Pancreas (tissue), 10 donors: ENCODE results near the gene CCBE1. TPM values are rescaled to one million over a fixed set of nuclear protein-coding genes. Genes with fewer than 3 reads are reported as not detected.

Experiments used
- ATAC-seq, 4 donors: fragments of 200-7000 bp; cut with Tn5 transposase; one replicate each; pipeline versions ENCODE4 v1.8.0 to v1.9.1; 2020; ENCODE audit warnings: mild to moderate bottlenecking in 4 of 4, moderate library complexity in 4 of 4
- DNase-seq, 6 donors: peaks; one replicate each; pipeline ENCODE4 v3.0.0-alpha.2; 2020
- FAIRE-seq: peaks from 2 replicates; lab custom pipeline; 2012; peaks lifted over from hg19 to GRCh38; lab: Jason Lieb, UNC
- H3K27ac ChIP-seq, 4 donors: fragments of 200-600 bp; sonication (generic); 1 replicate in 3 of 4; 2 replicates in 1 of 4; pipeline versions ENCODE4 v1.5.0 to v1.8.0; 2020
- H3K27me3 ChIP-seq, 4 donors: fragments of 200-600 bp; one replicate each; pipeline ENCODE4 v1.8.0; 2021
- H3K36me3 ChIP-seq, 3 donors: fragments of 200-600 bp; sonication (generic) in 1 of 3; one replicate each; pipeline versions ENCODE4 v1.5.0 to v1.8.0; 2020 to 2021
- H3K4me1 ChIP-seq, 3 donors: fragments of 200-600 bp; one replicate each; pipeline ENCODE4 v1.8.0; 2021
- H3K4me3 ChIP-seq, 4 donors: fragments of 200-600 bp; sonication (generic) in 2 of 4; one replicate each; pipeline versions ENCODE4 v1.5.0 to v1.8.0; 2020 to 2021
- H3K9me3 ChIP-seq, 4 donors: fragments of 200-600 bp; one replicate each; pipeline ENCODE4 v1.8.0; 2021
- WGBS, 2 donors: extraction: QIAGEN DNeasy Blood & Tissue Kit; methylation state at CpG; one replicate each; pipeline ENCODE4 v1.1.7; 2013; 5-methylcytosine and 5-hydroxymethylcytosine counted together
- intact Hi-C, 3 donors: fragments of 100-400 bp; cut with DNase I; formaldehyde crosslinking; loops; one replicate each; pipeline versions ENCODE4 v1.11.1 to v1.14.2; 2022
- polyA plus RNA-seq, 2 donors: library from polyadenylated mRNA; stranded (reverse); fragments of 200-250 nt; gene quantifications; one replicate each; pipeline ENCODE4 v1.2.3, GENCODE V29; 2013
- total RNA-seq, 6 donors: library from RNA; stranded (reverse); fragmentation: NEBNext Ultra II Directional in 4 of 6; extraction: Animal tissue kit (Norgen Biotek cat#: 25700) in 4 of 6; gene quantifications; one replicate each; pipeline versions ENCODE4 v1.2.1 to v1.2.4, GENCODE V29; 2021 to 2023
- TF ChIP-seq, protein P1 (sequence below), 4 donors: fragments of 200-600 bp; sonication (generic) in 3 of 4; IDR thresholded peaks; one replicate each; pipeline versions ENCODE4 v1.5.0 to v1.8.0; 2021; ENCODE audit warnings: antibody characterized with exemption in 4 of 4
- donor health status: healthy with polysubstance abuse.
- donor health status: DM: no; HTN: no; CAD: no; lungs with moderate emphysema.
- donor health status: DM: no; HTN: no; CAD: no.
- donor health status: control.
- donor health status: control.
- donor health status: Bipolar disorder and iron deficiency.
- donor health status: DM: yes; HTN: yes; CAD: no.
- donor health status: DM: no; HTN: no; CAD: no.
- donor health status: DM: no; HTN: no; CAD: no.
- donor health status: DM: yes; HTN: yes; CAD: no.

The CCBE1 gene
- total and polyA plus RNA-seq, 8 donors, result 0.08 to 1.5 (median 0.59) TPM

- no peak for ATAC-seq
- WGBS, 2 donors, result 76 to 90% methylated on average over 3 of the region's 3 CpGs
- H3K36me3 ChIP-seq, result no peaks in the 10 kb centered on the region
- no peak overlapping the region for H3K4me3 ChIP-seq
- FAIRE-seq, result no peak
- DNase-seq, result no peak
- no peaks in the 10 kb centered on the region for H3K9me3 ChIP-seq
- no peaks in the 10 kb centered on the region for H3K27me3 ChIP-seq
- TF ChIP-seq, protein P1, sequence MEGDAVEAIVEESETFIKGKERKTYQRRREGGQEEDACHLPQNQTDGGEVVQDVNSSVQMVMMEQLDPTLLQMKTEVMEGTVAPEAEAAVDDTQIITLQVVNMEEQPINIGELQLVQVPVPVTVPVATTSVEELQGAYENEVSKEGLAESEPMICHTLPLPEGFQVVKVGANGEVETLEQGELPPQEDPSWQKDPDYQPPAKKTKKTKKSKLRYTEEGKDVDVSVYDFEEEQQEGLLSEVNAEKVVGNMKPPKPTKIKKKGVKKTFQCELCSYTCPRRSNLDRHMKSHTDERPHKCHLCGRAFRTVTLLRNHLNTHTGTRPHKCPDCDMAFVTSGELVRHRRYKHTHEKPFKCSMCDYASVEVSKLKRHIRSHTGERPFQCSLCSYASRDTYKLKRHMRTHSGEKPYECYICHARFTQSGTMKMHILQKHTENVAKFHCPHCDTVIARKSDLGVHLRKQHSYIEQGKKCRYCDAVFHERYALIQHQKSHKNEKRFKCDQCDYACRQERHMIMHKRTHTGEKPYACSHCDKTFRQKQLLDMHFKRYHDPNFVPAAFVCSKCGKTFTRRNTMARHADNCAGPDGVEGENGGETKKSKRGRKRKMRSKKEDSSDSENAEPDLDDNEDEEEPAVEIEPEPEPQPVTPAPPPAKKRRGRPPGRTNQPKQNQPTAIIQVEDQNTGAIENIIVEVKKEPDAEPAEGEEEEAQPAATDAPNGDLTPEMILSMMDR (IDR thresholded peaks at IDR 0.05), result no peak
- H3K27ac ChIP-seq, result no peak overlapping the region
- H3K4me1 ChIP-seq, result no peaks in the 10 kb centered on the region
- intact Hi-C loops, result no loop called here
Measured at GRCh38 chr18:59466980-59467379, 230.2 kb downstream of the CCBE1 start.

DNA sequence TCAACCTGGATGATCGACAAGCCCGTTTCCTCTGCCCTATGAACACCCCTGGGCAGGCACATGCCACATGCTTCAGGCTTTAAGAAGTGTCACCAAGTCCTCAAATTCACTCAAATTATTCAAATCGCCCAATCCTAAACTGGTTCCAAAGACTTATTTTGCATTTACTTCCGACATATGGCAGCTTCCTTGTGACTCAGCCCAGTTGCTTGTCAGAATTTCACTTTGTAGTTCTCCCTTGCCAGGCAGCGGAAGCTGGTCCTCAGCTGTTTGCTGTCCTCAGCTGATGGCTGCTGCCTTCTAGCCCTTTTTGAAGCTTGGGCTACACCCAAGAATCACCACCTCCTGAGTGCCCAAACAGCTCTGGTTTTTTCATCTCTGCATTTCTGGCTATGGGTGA is 232.7 kb downstream of the CCBE1 start:
- intact Hi-C loops, result no loop called here

GRCh38 chr18:59461171-59461570 is 236.1 kb downstream of the CCBE1 start:
- intact Hi-C loops, result no loop called here
- 77 to 89% methylated on average over 3 of the region's 3 CpGs for WGBS, 2 donors
- no peak for DNase-seq
- Histone ChIP-seq H3K9me3 (no peaks in the 10 kb centered on the region), H3K4me1 (peaks cover 0 to 5% (median 3%) of the 10 kb centered on the region in 3 donors), H3K27me3 (no peaks in the 10 kb centered on the region), H3K4me3 (no peak overlapping the region), H3K27ac (no peak overlapping the region), H3K36me3 (no peaks in the 10 kb centered on the region)
- no peak for ATAC-seq
- FAIRE-seq, result no peak
- TF ChIP-seq, protein P1 (IDR thresholded peaks at IDR 0.05), result no peak

More for the DNA sequence above, 232.7 kb downstream of the CCBE1 start:
- no peaks in the 10 kb centered on the region for H3K27me3 ChIP-seq
- no peak overlapping the region for H3K27ac ChIP-seq
- no peak overlapping the region for H3K4me3 ChIP-seq
- TF ChIP-seq, protein P1 (IDR thresholded peaks at IDR 0.05), result no peak
- H3K9me3 ChIP-seq, result no peaks in the 10 kb centered on the region
- no peak for ATAC-seq
- H3K4me1 ChIP-seq, result peaks cover 0 to 4% (median 3%) of the 10 kb centered on the region in 3 donors
- FAIRE-seq, result no peak
- no peaks in the 10 kb centered on the region for H3K36me3 ChIP-seq
- WGBS, 2 donors, result 71 to 90% methylated on average over 5 of the region's 5 CpGs
- DNase-seq, result no peak

- FAIRE-seq, result no peak
- H3K27me3 ChIP-seq, result no peaks in the 10 kb centered on the region
- TF ChIP-seq, protein P1 (IDR thresholded peaks at IDR 0.05), result no peak
- intact Hi-C loops, result no loop called here
- 21 to 41% methylated on average over 1 of the region's 1 CpG for WGBS, 2 donors
- no peak overlapping the region for H3K27ac ChIP-seq
- no peak overlapping the region for H3K4me3 ChIP-seq
- no peak for DNase-seq
- H3K4me1 ChIP-seq, result peaks cover 0 to 5% (median 3%) of the 10 kb centered on the region in 3 donors
- no peaks in the 10 kb centered on the region for H3K36me3 ChIP-seq
- no peaks in the 10 kb centered on the region for H3K9me3 ChIP-seq
- ATAC-seq, result peak; percentile 12 to 43 (median 30)
Measured at GRCh38 chr18:59460072-59460420, 237.2 kb downstream of the CCBE1 start.

GRCh38 chr18:59459369-59460071 is 237.7 kb downstream of the CCBE1 start:
- intact Hi-C loops, result loop anchor here in 2 of 3 donors (5.0 to 10.0 kb wide), 3 partner anchors 365 to 1095 kb away; no protein-coding TSS in a partner anchor
- peak; percentile 81 for FAIRE-seq
- peak; percentile 53 to 83 (median 78) for ATAC-seq
- peaks cover 0 to 5% (median 3%) of the 10 kb centered on the region in 3 donors for H3K4me1 ChIP-seq
- WGBS, 2 donors, result 2 to 3% methylated on average over 8 of the region's 8 CpGs
- no peaks in the 10 kb centered on the region for H3K27me3 ChIP-seq
- no peaks in the 10 kb centered on the region for H3K36me3 ChIP-seq
- no peak overlapping the region for H3K27ac ChIP-seq
- no peak for DNase-seq
- no peak overlapping the region for H3K4me3 ChIP-seq
- TF ChIP-seq, protein P1 (IDR thresholded peaks at IDR 0.05), result peak; percentile 16 to 51 (median 27)
- no peaks in the 10 kb centered on the region for H3K9me3 ChIP-seq
